ENCODE measurements around the gene TANGO6.

DNA sequence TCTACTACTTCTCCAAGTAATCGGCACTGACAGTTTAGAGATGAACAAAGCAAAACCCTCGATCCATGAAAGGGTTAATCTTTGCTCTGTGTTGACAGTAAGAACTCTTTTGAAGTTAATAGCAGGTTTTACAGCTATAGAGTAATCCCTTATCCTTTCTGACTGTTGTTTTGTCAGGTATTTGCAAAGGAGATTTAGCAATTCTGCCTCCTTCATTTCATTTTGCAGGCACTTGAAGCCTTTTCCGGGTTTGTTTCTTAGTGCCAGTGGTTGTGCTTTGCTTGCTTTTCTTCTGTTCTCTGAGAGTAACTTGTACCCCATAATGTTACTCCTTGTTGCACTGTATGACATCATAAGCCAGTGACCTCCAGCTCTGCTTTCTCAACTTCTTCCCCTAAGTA, 64.5 kb downstream of the TANGO6 start:
- TF ChIP-seq, protein P1, sequence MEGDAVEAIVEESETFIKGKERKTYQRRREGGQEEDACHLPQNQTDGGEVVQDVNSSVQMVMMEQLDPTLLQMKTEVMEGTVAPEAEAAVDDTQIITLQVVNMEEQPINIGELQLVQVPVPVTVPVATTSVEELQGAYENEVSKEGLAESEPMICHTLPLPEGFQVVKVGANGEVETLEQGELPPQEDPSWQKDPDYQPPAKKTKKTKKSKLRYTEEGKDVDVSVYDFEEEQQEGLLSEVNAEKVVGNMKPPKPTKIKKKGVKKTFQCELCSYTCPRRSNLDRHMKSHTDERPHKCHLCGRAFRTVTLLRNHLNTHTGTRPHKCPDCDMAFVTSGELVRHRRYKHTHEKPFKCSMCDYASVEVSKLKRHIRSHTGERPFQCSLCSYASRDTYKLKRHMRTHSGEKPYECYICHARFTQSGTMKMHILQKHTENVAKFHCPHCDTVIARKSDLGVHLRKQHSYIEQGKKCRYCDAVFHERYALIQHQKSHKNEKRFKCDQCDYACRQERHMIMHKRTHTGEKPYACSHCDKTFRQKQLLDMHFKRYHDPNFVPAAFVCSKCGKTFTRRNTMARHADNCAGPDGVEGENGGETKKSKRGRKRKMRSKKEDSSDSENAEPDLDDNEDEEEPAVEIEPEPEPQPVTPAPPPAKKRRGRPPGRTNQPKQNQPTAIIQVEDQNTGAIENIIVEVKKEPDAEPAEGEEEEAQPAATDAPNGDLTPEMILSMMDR (IDR thresholded peaks at IDR 0.05; ENCODE audit: borderline replicate concordance, extremely low read depth, low read length, poor library complexity, severe bottlenecking): no peak
- no peak for TF ChIP-seq EZH2 (IDR thresholded peaks at IDR 0.05; ENCODE audit: borderline replicate concordance, low read depth, low read length, severe bottlenecking)

Data from DND-41 (cell line).